HL-60 (cell line): ENCODE measurements around the gene BTBD10.

Experiments used
- CTCF ChIP-seq: IDR thresholded peaks from one replicate; pipeline ENCODE4 v1.5.1; 2011; ENCODE audit warnings: low read length, control low read depth, inconsistent platforms; ENCODE audit not compliant: insufficient read depth
- POLR2AphosphoS5 ChIP-seq: IDR thresholded peaks from 2 replicates; pipeline ENCODE4 v1.6.1; 2012; ENCODE audit warnings: low read depth
- REST ChIP-seq: IDR thresholded peaks from 2 replicates; pipeline ENCODE4 v1.6.1; 2012; ENCODE audit warnings: low read depth; ENCODE audit not compliant: insufficient replicate concordance
- SPI1 ChIP-seq: IDR thresholded peaks from 2 replicates; pipeline ENCODE4 v1.6.1; 2012; ENCODE audit warnings: low read depth, mild to moderate bottlenecking, borderline replicate concordance

DNA sequence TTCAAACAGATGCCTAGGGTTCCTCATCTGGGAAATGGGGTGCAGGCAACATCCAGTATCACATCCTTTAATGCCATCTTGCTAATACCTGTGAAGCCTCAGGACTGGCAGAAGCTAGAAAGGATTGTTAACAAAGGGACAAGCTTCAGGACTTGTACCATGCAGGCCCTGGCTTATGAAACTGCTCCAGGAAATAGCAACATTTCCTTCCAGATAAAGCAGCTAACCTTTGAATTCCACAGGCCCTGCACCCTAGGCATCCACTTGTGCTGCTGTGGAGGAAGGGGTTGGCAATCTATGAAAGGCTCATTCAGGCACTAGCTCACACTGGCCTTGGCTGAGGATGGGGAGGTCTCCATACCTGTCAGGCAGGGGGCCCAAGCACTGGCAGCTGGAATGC is 87.2 kb downstream of the BTBD10 start:
- no peak for TF ChIP-seq SPI1
- no peak for TF ChIP-seq CTCF
- no peak for TF ChIP-seq REST
- TF ChIP-seq POLR2AphosphoS5, result no peak
